B cell (primary cell): ENCODE data around the gene MT1M. TPM values are rescaled to one million over a fixed set of nuclear protein-coding genes. Genes with fewer than 3 reads are reported as not detected.

ENCODE experiments used
- ATAC-seq: fragments of 200-7000 bp; cut with Tn5 transposase; one replicate; pipeline ENCODE4 v1.10.0; 2021; ENCODE audit warnings: low read depth, mild to moderate bottlenecking, moderate number of reproducible peaks, moderate library complexity
- CTCF ChIA-PET: fragments of 350-600 bp; sonication (Branson Sonifier 250); formaldehyde crosslinking; loops from one replicate; lab custom pipeline; 2021; ENCODE audit warnings: antibody characterized with exemption, inconsistent platforms; lab: Charles Lee
- POLR2A ChIA-PET: fragments of 350-600 bp; sonication (Branson Sonifier 250); formaldehyde crosslinking; loops from one replicate; lab custom pipeline; 2021; ENCODE audit warnings: antibody characterized with exemption; lab: Charles Lee
- DNase-seq: peaks from one replicate; pipeline ENCODE4 v3.0.0; 2013
- H2AFZ ChIP-seq: 2 replicates; pipeline ENCODE4 v1.6.1; 2012; ENCODE audit warnings: mild to moderate bottlenecking, low read depth, low read length; ENCODE audit not compliant: insufficient read depth, poor library complexity, severe bottlenecking
- H3K27ac ChIP-seq, 2 donors: 1 replicate in 1 of 2; 2 replicates in 1 of 2; pipeline ENCODE4 v1.5.1; 2012 to 2013; ENCODE audit warnings: low read length in 2 of 2, mild to moderate bottlenecking in 2 of 2, moderate library complexity in 1 of 2
- H3K27me3 ChIP-seq, 4 experiments: fragments of 200-600 bp in 1 of 4; sonication (generic) in 1 of 4; replicated peaks in 1 of 4; 1 replicate in 2 of 4; 2 replicates in 2 of 4; pipeline versions ENCODE4 v1.6.1 to v1.7.0; 2013 to 2016; ENCODE audit warnings: low read length in 3 of 4, mild to moderate bottlenecking in 2 of 4, mixed read lengths in 1 of 4, moderate library complexity in 1 of 4; ENCODE audit not compliant: insufficient read depth in 4 of 4, control insufficient read depth in 3 of 4; ENCODE audit errors: control extremely low read depth in 1 of 4
- H3K36me3 ChIP-seq, 2 experiments: replicated peaks in 1 of 2; 1 replicate in 1 of 2; 2 replicates in 1 of 2; pipeline versions ENCODE4 v1.6.1 to v1.7.1; 2013; ENCODE audit warnings: low read length in 1 of 2; ENCODE audit not compliant: insufficient read depth in 2 of 2, control insufficient read depth in 1 of 2; ENCODE audit errors: control extremely low read depth in 1 of 2, extremely low read depth in 1 of 2
- H3K4me1 ChIP-seq, 2 donors: fragments of 200-600 bp in 1 of 2; sonication (generic) in 1 of 2; 1 replicate in 1 of 2; 2 replicates in 1 of 2; pipeline versions ENCODE4 v1.5.1 to v1.6.1; 2013 to 2017; ENCODE audit warnings: low read length in 2 of 2; ENCODE audit not compliant: control insufficient read depth in 2 of 2, insufficient read depth in 2 of 2
- H3K4me2 ChIP-seq: replicated peaks from 2 replicates; pipeline ENCODE3; 2012; ENCODE audit warnings: mild to moderate bottlenecking, low read depth, low read length; ENCODE audit not compliant: poor library complexity, severe bottlenecking
- H3K4me3 ChIP-seq, 5 experiments: fragments of 200-600 bp in 1 of 5; sonication (generic) in 1 of 5; 1 replicate in 3 of 5; 2 replicates in 2 of 5; pipeline versions ENCODE4 v1.5.1 to v1.7.0; 2011 to 2016; ENCODE audit warnings: low read length in 4 of 5, mild to moderate bottlenecking in 4 of 5, low read depth in 2 of 5, control low read depth in 1 of 5, moderate library complexity in 1 of 5; ENCODE audit not compliant: insufficient read depth in 1 of 5; ENCODE audit errors: control extremely low read depth in 1 of 5, extremely low read depth in 1 of 5
- H3K79me2 ChIP-seq: fragments of 200-600 bp; sonication (generic); one replicate; pipeline ENCODE4 v1.6.0; 2016; ENCODE audit warnings: low read length; ENCODE audit not compliant: control insufficient read depth, insufficient read depth
- H3K9ac ChIP-seq: fragments of 200-600 bp; sonication (generic); 2 replicates; pipeline ENCODE4 v1.6.1; 2017; ENCODE audit warnings: mild to moderate bottlenecking, low read length, moderate library complexity
- H3K9me3 ChIP-seq, 3 donors: one replicate each; pipeline versions ENCODE4 v1.6.1 to v1.7.1; 2013; ENCODE audit warnings: low read length in 2 of 3; ENCODE audit not compliant: control insufficient read depth in 2 of 3, insufficient read depth in 1 of 3; ENCODE audit errors: control extremely low read depth in 1 of 3
- H4K20me1 ChIP-seq: 2 replicates; pipeline ENCODE4 v1.6.0; 2012; ENCODE audit warnings: mild to moderate bottlenecking, low read length; ENCODE audit not compliant: insufficient read depth, control insufficient read depth, poor library complexity, severe bottlenecking
- H3K27ac Mint-ChIP-seq: one replicate; pipeline ENCODE4 v1.8.0; 2021; ENCODE audit warnings: mixed read lengths
- H3K27me3 Mint-ChIP-seq: one replicate; pipeline ENCODE4 v1.8.0; 2021; ENCODE audit warnings: mixed read lengths
- H3K4me1 Mint-ChIP-seq: one replicate; pipeline ENCODE4 v1.8.0; 2021; ENCODE audit warnings: mixed read lengths
- H3K4me3 Mint-ChIP-seq: one replicate; pipeline ENCODE4 v1.8.0; 2021; ENCODE audit warnings: mixed read lengths
- H3K9me3 Mint-ChIP-seq: one replicate; pipeline ENCODE4 v1.8.0; 2022; ENCODE audit warnings: mixed read lengths; ENCODE audit not compliant: insufficient read depth
- EZH2 ChIP-seq: IDR thresholded peaks from 2 replicates; pipeline ENCODE4 v1.6.1; 2012; ENCODE audit warnings: borderline replicate concordance, low read depth, mild to moderate bottlenecking, moderate library complexity, low read length; ENCODE audit not compliant: insufficient read depth, poor library complexity, severe bottlenecking
- WGBS: methylation state at CpG from one replicate; pipeline ENCODE4 v1.1.5; 2013; ENCODE audit warnings: missing lambda C conversion rate; ENCODE audit not compliant: insufficient coverage; 5-methylcytosine and 5-hydroxymethylcytosine counted together
- intact Hi-C: fragments of 100-400 bp; cut with micrococcal nuclease; formaldehyde crosslinking; loops from one replicate; pipeline ENCODE4 v1.10.0; 2022
- polyA plus RNA-seq: library from polyadenylated mRNA; depleted of rRNA; stranded (reverse); fragments of >200 nt; gene quantifications from 2 replicates; pipeline ENCODE4 v1.2.3, GENCODE V29; 2012
- total RNA-seq, 2 donors: library from RNA; stranded (reverse); fragments of 120-200 nt in 1 of 2; gene quantifications; 1 replicate in 1 of 2; 2 replicates in 1 of 2; pipeline versions ENCODE4 v1.2.3 to v1.2.4, GENCODE V29; 2013 to 2022
- TF ChIP-seq, protein P1 (sequence below): fragments of 200-600 bp; IDR thresholded peaks from one replicate; pipeline ENCODE4 v1.8.0; 2022; ENCODE audit warnings: antibody characterized with exemption, mild to moderate bottlenecking

MT1M gene
- total and polyA plus RNA-seq, 2 donors (not counting 1 experiment from before 2014, with no cell fraction given) = not detected

DNA sequence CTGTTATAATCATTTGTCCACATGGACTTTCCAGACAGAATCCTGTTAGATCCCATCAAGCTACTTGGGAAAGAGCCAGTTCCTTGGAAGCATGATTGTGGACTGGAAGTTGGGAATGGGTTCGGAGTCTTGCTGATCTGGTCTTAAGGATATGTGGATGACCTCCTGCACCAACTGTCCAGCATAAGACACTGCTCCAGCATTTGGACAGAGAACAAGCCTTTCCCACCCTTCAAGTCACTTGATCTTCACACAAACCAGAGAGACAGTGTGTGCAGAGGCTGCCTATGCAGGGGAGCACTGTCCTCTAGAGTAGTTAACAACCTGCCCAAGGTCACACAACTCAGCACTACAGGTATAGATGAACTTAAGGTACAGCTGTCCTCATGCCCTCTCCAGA lies 13.4 kb downstream of the MT1M start:
- POLR2A ChIA-PET = no interaction called here
- no peak overlapping the region for H3K4me3 Mint-ChIP-seq
- H3K27me3 Mint-ChIP-seq = peaks cover 52% of the 10 kb centered on the region
- H3K27ac Mint-ChIP-seq = no peak overlapping the region
- Histone ChIP-seq H3K27me3 (peaks cover 0 to 50% (median 15%) of the 10 kb centered on the region in 4 experiments), H3K4me1 (peaks cover 14 to 16% of the 10 kb centered on the region in 2 donors), H3K27ac (no peak overlapping the region), H4K20me1 (no peaks in the 10 kb centered on the region), H2AFZ (no peak overlapping the region), H3K79me2 (no peaks in the 10 kb centered on the region), H3K4me3 (no peak overlapping the region), H3K9me3 (peaks cover 0 to 4% (median 0%) of the 10 kb centered on the region in 3 donors), H3K4me2 (no peak overlapping the region), H3K9ac (no peak overlapping the region), H3K36me3 (no peaks in the 10 kb centered on the region)
- CTCF ChIA-PET = no interaction called here
- no peak for TF ChIP-seq EZH2
- TF ChIP-seq, protein P1, sequence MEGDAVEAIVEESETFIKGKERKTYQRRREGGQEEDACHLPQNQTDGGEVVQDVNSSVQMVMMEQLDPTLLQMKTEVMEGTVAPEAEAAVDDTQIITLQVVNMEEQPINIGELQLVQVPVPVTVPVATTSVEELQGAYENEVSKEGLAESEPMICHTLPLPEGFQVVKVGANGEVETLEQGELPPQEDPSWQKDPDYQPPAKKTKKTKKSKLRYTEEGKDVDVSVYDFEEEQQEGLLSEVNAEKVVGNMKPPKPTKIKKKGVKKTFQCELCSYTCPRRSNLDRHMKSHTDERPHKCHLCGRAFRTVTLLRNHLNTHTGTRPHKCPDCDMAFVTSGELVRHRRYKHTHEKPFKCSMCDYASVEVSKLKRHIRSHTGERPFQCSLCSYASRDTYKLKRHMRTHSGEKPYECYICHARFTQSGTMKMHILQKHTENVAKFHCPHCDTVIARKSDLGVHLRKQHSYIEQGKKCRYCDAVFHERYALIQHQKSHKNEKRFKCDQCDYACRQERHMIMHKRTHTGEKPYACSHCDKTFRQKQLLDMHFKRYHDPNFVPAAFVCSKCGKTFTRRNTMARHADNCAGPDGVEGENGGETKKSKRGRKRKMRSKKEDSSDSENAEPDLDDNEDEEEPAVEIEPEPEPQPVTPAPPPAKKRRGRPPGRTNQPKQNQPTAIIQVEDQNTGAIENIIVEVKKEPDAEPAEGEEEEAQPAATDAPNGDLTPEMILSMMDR = no peak
- intact Hi-C loops = no loop called here
- no peak for ATAC-seq
- no peaks in the 10 kb centered on the region for H3K9me3 Mint-ChIP-seq
- WGBS = no CpG with 5 or more reads among the region's 1 CpG
- peaks cover 15% of the 10 kb centered on the region for H3K4me1 Mint-ChIP-seq
- no peak for DNase-seq

DNA sequence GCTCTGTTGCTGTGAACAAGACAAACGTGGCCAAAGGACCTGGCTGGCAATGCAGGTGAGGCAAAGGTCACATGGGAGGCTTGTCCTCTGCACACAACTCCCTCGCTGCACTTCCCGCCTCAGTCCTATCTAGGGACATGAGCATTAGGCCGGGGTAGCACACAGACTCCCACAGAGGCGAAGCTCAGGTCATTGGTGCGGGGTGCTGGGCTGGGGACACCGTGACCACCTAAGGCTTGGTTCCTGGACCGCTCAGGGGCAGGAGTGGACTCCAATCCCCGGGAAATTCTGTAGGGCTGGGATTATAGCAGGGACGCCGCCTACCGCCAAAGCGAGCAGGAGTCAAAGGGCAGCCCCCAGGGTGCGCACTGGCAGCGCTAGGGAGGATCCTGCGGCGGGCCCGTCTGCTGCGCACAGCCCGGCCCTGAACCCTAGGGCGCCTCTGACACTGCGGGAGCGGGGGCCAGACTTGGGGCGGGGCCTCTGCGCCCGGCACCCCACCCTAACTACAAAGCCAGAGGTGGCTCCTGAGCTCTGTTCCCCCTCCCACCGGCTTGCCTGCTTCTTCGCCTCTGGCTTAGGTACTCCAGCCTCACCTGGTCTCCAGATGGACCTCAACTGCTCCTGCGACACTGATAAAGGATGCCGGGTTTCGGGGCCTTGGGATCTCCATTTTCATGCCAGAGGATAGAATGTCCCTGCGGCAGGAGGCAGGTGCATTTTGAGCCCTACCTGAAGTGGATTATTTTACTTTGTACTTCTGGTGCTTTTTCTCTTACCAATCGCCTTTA lies 15.4 kb downstream of the MT1M start:
- Histone ChIP-seq H3K27ac (no peak overlapping the region), H2AFZ (no peak overlapping the region), H3K27me3 (peaks cover 0 to 51% (median 14%) of the 10 kb centered on the region in 4 experiments), H3K9me3 (peaks cover 0 to 4% (median 0%) of the 10 kb centered on the region in 3 donors), H3K4me1 (peaks cover 14 to 18% of the 10 kb centered on the region in 2 donors), H4K20me1 (no peaks in the 10 kb centered on the region), H3K4me3 (no peak overlapping the region), H3K4me2 (no peak overlapping the region), H3K79me2 (no peaks in the 10 kb centered on the region), H3K9ac (no peak overlapping the region), H3K36me3 (no peaks in the 10 kb centered on the region)
- no peak overlapping the region for H3K4me3 Mint-ChIP-seq
- no peak overlapping the region for H3K27ac Mint-ChIP-seq
- ChIA-PET POLR2A (no interaction called here), CTCF (interaction anchor here (1.2 kb wide), 1 partner anchor 53 kb away, joined by 3 read pairs; no protein-coding TSS in a partner anchor)
- TF ChIP-seq, protein P1 = no peak
- TF ChIP-seq EZH2 = no peak
- peaks cover 47% of the 10 kb centered on the region for H3K27me3 Mint-ChIP-seq
- peaks cover 12% of the 10 kb centered on the region for H3K4me1 Mint-ChIP-seq
- DNase-seq (no peak), ATAC-seq (no peak)
- no peaks in the 10 kb centered on the region for H3K9me3 Mint-ChIP-seq
- 39% methylated on average over 31 of the region's 33 CpGs for WGBS
- intact Hi-C loops = no loop called here
